Activated effector memory CD4-positive, alpha-beta T cell treated with Interleukin-2 at 50 U/mL for 16 hours (primary cell): ENCODE data around the gene SOCS2.
"Not testable (repeated sequence)": the region's sequence is repeated elsewhere in the genome, so short reads cannot be mapped to it uniquely, and the experiment has no call there.

Source experiments
- DNase-seq: peaks from one replicate; pipeline ENCODE4 v3.0.0-alpha.2; 2020

The SOCS2 gene

GRCh38 chr12:93595351-93595750, 22.9 kb downstream of the SOCS2 start:
- no peak for DNase-seq

GRCh38 chr12:93597608-93598007, 25.1 kb downstream of the SOCS2 start:
- no peak for DNase-seq

GRCh38 chr12:93599192-93599591, 26.7 kb downstream of the SOCS2 start:
- DNase-seq, result no peak

- no peak for DNase-seq
Observed at GRCh38 chr12:93601591-93601990, 29.1 kb downstream of the SOCS2 start.

GRCh38 chr12:93602897-93603668, 30.6 kb downstream of the SOCS2 start:
- no peak for DNase-seq

- no peak for DNase-seq
Observed at GRCh38 chr12:93603762-93604161, 31.3 kb downstream of the SOCS2 start.

- no peak for DNase-seq
Observed at GRCh38 chr12:93608313-93608712, 35.8 kb downstream of the SOCS2 start.

- no peak for DNase-seq
Observed at GRCh38 chr12:93609281-93610192, 37.1 kb downstream of the SOCS2 start.

- DNase-seq, result no peak
Observed at GRCh38 chr12:93612776-93613175, 40.3 kb downstream of the SOCS2 start.

GRCh38 chr12:93614917-93615596, 42.6 kb downstream of the SOCS2 start:
- DNase-seq, result no peak

GRCh38 chr12:93616584-93617101, 44.2 kb downstream of the SOCS2 start:
- no peak for DNase-seq

GRCh38 chr12:93618891-93619410, 46.5 kb downstream of the SOCS2 start:
- DNase-seq, result no peak

GRCh38 chr12:93621986-93622385, 49.5 kb downstream of the SOCS2 start:
- DNase-seq, result no peak

GRCh38 chr12:93622485-93622884, 50.0 kb downstream of the SOCS2 start:
- no peak for DNase-seq

GRCh38 chr12:93624595-93625294, 52.3 kb downstream of the SOCS2 start:
- DNase-seq, result no peak

- not testable (repeated sequence) for DNase-seq
Observed at GRCh38 chr12:93625295-93625645, 52.8 kb downstream of the SOCS2 start.

GRCh38 chr12:93626160-93626559, 53.7 kb downstream of the SOCS2 start:
- no peak for DNase-seq
